H1 (cell line): ENCODE results near the gene SMIM24.

Experiments
- BACH1 ChIP-seq: IDR thresholded peaks from 2 replicates; pipeline ENCODE4 v1.6.1; 2012; ENCODE audit warnings: low read length, improper control_type of control experiment
- CBX8 ChIP-seq: fragments of 300-800, 300-1000 bp; sonication (generic); IDR thresholded peaks from 2 replicates; pipeline ENCODE4 v1.7.1; 2016; ENCODE audit warnings: low read depth, low read length, borderline replicate concordance
- CEBPB ChIP-seq: IDR thresholded peaks from 2 replicates; pipeline ENCODE4 v1.6.1; 2012; ENCODE audit warnings: low read depth, low read length
- CTCF ChIP-seq, 3 experiments: IDR thresholded peaks; 1 replicate in 2 of 3; 2 replicates in 1 of 3; pipeline versions ENCODE4 v1.5.1 to v1.6.1; 2011; ENCODE audit warnings: low read length in 3 of 3, mild to moderate bottlenecking in 3 of 3, inconsistent platforms in 2 of 3, low read depth in 1 of 3, moderate library complexity in 1 of 3; ENCODE audit not compliant: insufficient read depth in 1 of 3; ENCODE audit errors: control extremely low read depth in 1 of 3
- EP300 ChIP-seq, 2 experiments: IDR thresholded peaks; 1 replicate in 1 of 2; 2 replicates in 1 of 2; pipeline ENCODE4 v1.6.1; 2011 to 2012; ENCODE audit warnings: low read depth in 2 of 2, low read length in 2 of 2, mild to moderate bottlenecking in 2 of 2, borderline replicate concordance in 1 of 2, inconsistent platforms in 1 of 2, moderate library complexity in 1 of 2
- EZH2 ChIP-seq: fragments of 200-600 bp; sonication (generic); IDR thresholded peaks from 2 replicates; pipeline ENCODE4 v1.7.1; 2012; ENCODE audit warnings: low read depth, mild to moderate bottlenecking, moderate library complexity, low read length, inconsistent platforms; ENCODE audit not compliant: severe bottlenecking
- JUN ChIP-seq: IDR thresholded peaks from 2 replicates; pipeline ENCODE4 v1.6.1; 2011; ENCODE audit warnings: low read depth, mild to moderate bottlenecking, improper control_type of control experiment, low read length
- JUND ChIP-seq: IDR thresholded peaks from 2 replicates; pipeline ENCODE4 v1.6.1; 2011; ENCODE audit warnings: mild to moderate bottlenecking, improper control_type of control experiment, low read length
- POLR2A ChIP-seq, 2 experiments: IDR thresholded peaks; 1 replicate in 1 of 2; 2 replicates in 1 of 2; pipeline ENCODE4 v1.6.1; 2011; ENCODE audit warnings: low read depth in 2 of 2, low read length in 2 of 2, mild to moderate bottlenecking in 2 of 2; ENCODE audit errors: control extremely low read depth in 1 of 2
- POLR2AphosphoS5 ChIP-seq: IDR thresholded peaks from 2 replicates; pipeline ENCODE4 v1.6.1; 2011; ENCODE audit warnings: low read depth, low read length
- RFX5 ChIP-seq: IDR thresholded peaks from 2 replicates; pipeline ENCODE4 v1.6.1; 2011; ENCODE audit warnings: low read depth, low read length, improper control_type of control experiment, borderline replicate concordance
- TBP ChIP-seq: IDR thresholded peaks from 2 replicates; pipeline ENCODE4 v1.6.1; 2011; ENCODE audit warnings: low read depth, low read length, improper control_type of control experiment

GRCh38 chr19:3522421-3523360 is 42.4 kb upstream of the SMIM24 start:
- TF ChIP-seq CTCF (IDR thresholded peaks at IDR 0.05; ENCODE audit: control extremely low read depth in 1 of 3, insufficient read depth in 1 of 3, low read depth in 1 of 3, low read length in 3 of 3) (no peak), EP300 (IDR thresholded peaks at IDR 0.05; ENCODE audit: borderline replicate concordance in 1 of 2, low read depth in 2 of 2, low read length in 2 of 2) (no peak), POLR2AphosphoS5 (no peak), JUND (no peak), RFX5 (no peak), POLR2A (IDR thresholded peaks at IDR 0.05; ENCODE audit: control extremely low read depth in 1 of 2, low read depth in 2 of 2, low read length in 2 of 2) (no peak), JUN (no peak), CEBPB (no peak), BACH1 (no peak), EZH2 (no peak), CBX8 (no peak), TBP (no peak)
